HCT116 (cell line): ENCODE results near the gene QRSL1.

ENCODE experiments used
- CEBPB ChIP-seq: IDR thresholded peaks from 2 replicates; pipeline ENCODE4 v1.6.1; 2012; ENCODE audit warnings: low read depth
- CTCF ChIP-seq, 3 experiments: fragments of 200-600 bp in 1 of 3; sonication (generic) in 1 of 3; IDR thresholded peaks in 2 of 3; conservative IDR thresholded peaks in 1 of 3; 2 replicates each; pipeline ENCODE4 v1.5.1; 2012 to 2017; ENCODE audit warnings: low read depth in 2 of 3, low read length in 2 of 3, antibody characterized with exemption in 1 of 3, borderline replicate concordance in 1 of 3, control low read depth in 1 of 3, mild to moderate bottlenecking in 1 of 3, mixed read lengths in 1 of 3, mixed run types in 1 of 3, moderate library complexity in 1 of 3; ENCODE audit not compliant: insufficient read depth in 1 of 3
- EZH2 ChIP-seq: fragments of 200-600 bp; sonication (generic); IDR thresholded peaks from 2 replicates; pipeline ENCODE4 v1.6.1; 2017; ENCODE audit warnings: antibody characterized with exemption, mixed run types

GRCh38 chr6:106693418-106693817 lies 64.0 kb downstream of the QRSL1 start:
- TF ChIP-seq CEBPB (no peak), EZH2 (no peak), CTCF (IDR thresholded peaks at IDR 0.05 in 2 of 3, conservative IDR thresholded peaks at IDR 0.05 in 1 of 3; ENCODE audit: borderline replicate concordance in 1 of 3, insufficient read depth in 1 of 3, low read depth in 2 of 3, low read length in 2 of 3) (no peak)
